ENCODE data around the gene ROPN1L.
"Not testable (repeated sequence)": the region's sequence is repeated elsewhere in the genome, so short reads cannot be mapped to it uniquely, and the experiment has no call there.

The ROPN1L gene

DNA sequence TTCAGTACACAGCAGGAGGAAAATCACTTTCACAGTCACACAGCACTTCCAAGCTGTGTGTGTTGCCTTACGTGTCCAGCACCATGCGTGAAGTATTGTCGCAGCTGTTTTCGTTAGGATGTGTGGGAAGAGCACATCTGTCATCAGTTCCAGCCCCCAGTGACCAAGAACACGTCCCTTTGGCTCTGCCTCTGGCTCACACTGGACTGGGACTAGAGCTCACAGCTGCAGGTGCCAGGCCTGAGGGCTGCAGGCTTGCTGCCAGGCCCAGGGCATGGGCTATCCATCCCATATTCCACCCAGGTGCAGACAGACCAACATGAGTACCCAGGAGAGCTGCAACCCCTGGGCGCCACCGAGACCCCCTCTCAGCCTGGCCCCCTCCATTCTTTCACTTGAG is 61.6 kb downstream of the ROPN1L start:
- no peak for DNase-seq

DNA sequence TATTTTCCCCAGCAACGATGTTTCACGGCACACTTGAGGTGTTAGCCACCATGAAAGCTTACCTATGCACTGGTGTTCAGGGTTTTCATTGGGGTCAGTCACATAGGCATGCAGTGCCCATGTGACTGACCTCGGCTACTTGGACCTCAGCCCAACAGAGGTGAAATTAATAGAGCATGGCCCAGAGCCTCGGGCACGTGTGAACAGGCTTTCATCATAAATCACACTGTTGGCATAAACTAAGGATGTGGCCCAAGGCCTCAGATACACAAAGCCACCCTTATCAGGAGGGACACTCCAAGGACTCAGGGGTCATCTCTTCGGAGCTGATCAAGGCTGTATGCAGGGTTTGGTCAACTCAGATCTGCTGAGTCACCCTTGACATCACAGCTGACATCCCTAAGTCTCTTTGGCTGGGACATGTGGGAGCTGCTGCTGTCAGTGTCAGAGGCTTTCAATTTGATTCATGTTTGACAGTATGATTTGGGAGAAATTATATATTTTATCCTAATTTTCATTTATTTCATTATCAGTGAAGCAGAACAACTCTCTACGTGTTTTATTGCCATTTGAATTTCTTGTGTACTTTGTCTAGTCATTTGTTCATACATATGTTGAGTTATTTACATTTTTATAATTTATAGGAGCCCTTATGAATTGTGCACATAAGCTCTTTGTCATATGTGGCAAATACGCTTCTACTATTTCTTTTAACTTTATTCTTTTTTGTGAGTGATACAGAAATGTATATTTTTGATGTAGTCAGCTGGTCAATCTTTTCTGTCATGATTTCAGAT is 62.5 kb downstream of the ROPN1L start:
- DNase-seq: no peak

GRCh38 chr5:10505517-10506095 is 63.9 kb downstream of the ROPN1L start:
- DNase-seq: peak; percentile 64

DNA sequence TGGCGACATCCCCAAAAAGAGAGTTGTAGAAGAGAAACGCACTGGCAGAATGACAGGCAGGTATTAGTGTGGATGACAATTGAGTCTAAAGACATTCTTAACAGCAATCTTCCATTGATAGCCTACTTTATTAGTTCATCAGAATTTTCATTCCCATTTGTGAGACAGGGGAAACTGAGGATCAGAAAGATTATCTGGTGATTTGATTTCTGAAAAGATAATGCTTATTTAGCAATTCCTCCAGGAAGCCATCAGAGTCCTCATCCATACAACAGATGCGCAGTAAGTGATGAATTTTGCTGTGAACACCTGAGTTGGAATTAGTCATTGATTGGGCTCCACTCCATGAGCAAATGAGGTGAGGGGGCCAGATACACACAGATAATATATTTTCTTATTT is 64.9 kb downstream of the ROPN1L start:
- no peak for DNase-seq

GRCh38 chr5:10507575-10508096 is 66.0 kb downstream of the ROPN1L start:
- no peak for DNase-seq

- no peak for DNase-seq
Measured at GRCh38 chr5:10509575-10509974, 67.9 kb downstream of the ROPN1L start.

- DNase-seq: no peak
Measured at GRCh38 chr5:10511741-10512640, 70.3 kb downstream of the ROPN1L start.

GRCh38 chr5:10513501-10514442 is 72.1 kb downstream of the ROPN1L start:
- peak; percentile 51 for DNase-seq

- not testable (repeated sequence) for DNase-seq
Measured at GRCh38 chr5:10514572-10514971, 72.9 kb downstream of the ROPN1L start.

All from GDM1 (cell line).